Activated CD4-positive, alpha-beta T cell treated with anti-CD3 and anti-CD28 coated beads, Interleukin-2, amount 10 ng/mL, durations not matched to agents 7 days and 5 days (primary cell): ENCODE results near the gene CCNY. TPM values are rescaled to one million over a fixed set of nuclear protein-coding genes. Genes with fewer than 3 reads are reported as not detected.

ENCODE experiments used
- CTCF ChIA-PET: fragments of 350-600 bp; sonication (Branson Sonifier 250); formaldehyde crosslinking; loops from one replicate; lab custom pipeline; 2021; ENCODE audit warnings: antibody characterized with exemption; lab: Charles Lee
- POLR2A ChIA-PET: fragments of 350-600 bp; sonication (Branson Sonifier 250); formaldehyde crosslinking; loops from one replicate; lab custom pipeline; 2021; ENCODE audit warnings: antibody characterized with exemption; lab: Charles Lee
- DNase-seq: peaks from one replicate; pipeline ENCODE4 v3.0.0-alpha.2; 2020
- H3K27ac Mint-ChIP-seq: one replicate; pipeline ENCODE4 v1.8.0; 2021; ENCODE audit warnings: mild to moderate bottlenecking, moderate library complexity, mixed read lengths
- H3K27me3 Mint-ChIP-seq: one replicate; pipeline ENCODE4 v1.8.0; 2021; ENCODE audit warnings: mixed read lengths
- H3K36me3 Mint-ChIP-seq: one replicate; pipeline ENCODE4 v1.8.0; 2021; ENCODE audit warnings: low read depth, mixed read lengths
- H3K4me1 Mint-ChIP-seq: one replicate; pipeline ENCODE4 v1.8.0; 2021; ENCODE audit warnings: mixed read lengths
- H3K4me3 Mint-ChIP-seq: one replicate; pipeline ENCODE4 v1.8.0; 2021; ENCODE audit warnings: mild to moderate bottlenecking, moderate library complexity, mixed read lengths
- H3K9me3 Mint-ChIP-seq: one replicate; pipeline ENCODE4 v1.8.0; 2021; ENCODE audit warnings: mixed read lengths
- total RNA-seq, 2 experiments: library from RNA; stranded (reverse); gene quantifications; one replicate each; pipeline ENCODE4 v1.2.3, GENCODE V29; 2021

CCNY gene
- total RNA-seq, 2 experiments from 2014 or later: 67.4 to 76.4 TPM

DNA sequence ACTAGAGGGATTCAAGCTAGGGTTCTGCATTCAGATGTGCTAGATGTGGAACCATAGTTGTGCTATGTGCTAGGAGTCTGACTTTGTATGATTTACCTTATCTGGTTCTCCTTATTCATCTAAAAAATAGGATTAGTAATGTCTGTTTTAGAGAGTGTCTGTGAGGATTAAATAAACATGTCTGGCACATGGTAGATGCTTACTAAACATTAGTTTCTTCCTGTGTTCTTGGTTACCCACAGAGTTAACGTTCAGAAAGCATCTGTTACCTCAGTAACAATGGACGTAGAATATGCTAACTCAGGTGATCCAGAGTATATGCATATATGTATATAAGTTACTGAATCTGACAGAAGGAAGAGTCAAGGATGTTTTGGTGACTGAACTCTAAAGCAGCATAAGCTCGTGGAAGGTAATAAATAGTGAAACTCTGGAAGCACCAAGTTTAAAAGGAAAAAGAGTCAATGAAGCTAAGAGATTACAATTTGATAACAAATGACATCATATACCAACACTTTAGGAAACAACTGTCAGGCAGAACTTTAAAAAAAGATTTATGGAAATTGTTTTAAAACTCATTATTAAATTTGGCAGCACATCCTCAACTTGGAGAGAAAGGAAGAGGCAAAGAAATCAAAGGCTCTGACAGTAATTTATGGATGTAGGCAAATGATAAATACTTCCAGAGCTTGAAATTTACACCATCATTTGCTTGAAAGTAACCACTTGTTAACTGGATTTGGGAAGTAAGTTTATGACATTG is 127.0 kb downstream of the CCNY start:
- Mint-ChIP-seq H3K27ac (peak overlapping the region; percentile 70), H3K27me3 (no peaks in the 10 kb centered on the region), H3K4me3 (peak overlapping the region; percentile 14), H3K36me3 (peaks cover 3% of the 10 kb centered on the region), H3K9me3 (peaks cover 3% of the 10 kb centered on the region), H3K4me1 (no peaks in the 10 kb centered on the region)
- ChIA-PET POLR2A (no interaction called here), CTCF (interaction anchor here (0.6 kb wide), 1 partner anchor 82 kb away, joined by 3 read pairs; no protein-coding TSS in a partner anchor)
- DNase-seq: no peak

DNA sequence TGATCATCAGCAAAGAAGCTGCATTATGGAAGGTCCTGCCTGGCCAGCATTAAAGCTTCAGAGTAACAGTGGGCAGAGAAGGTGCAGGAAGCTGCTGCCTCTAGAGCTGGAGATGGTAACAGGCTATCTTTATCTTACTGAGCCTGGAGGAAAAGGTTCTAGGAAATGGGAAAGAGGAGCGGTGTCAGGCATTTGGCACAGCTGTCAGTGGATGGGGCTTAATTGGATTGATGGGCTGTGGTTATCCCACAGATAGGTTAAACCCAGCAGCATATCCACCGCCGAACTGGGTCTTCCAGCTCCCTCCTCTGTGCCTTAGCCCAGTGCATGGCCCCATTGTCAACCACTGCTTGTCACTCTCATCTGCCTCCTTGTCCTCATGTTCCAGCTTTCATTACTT is 127.6 kb downstream of the CCNY start:
- no peak for DNase-seq
- H3K4me3 Mint-ChIP-seq: no peak overlapping the region
- CTCF ChIA-PET: interaction anchor here (0.6 kb wide), 1 partner anchor 82 kb away, joined by 3 read pairs; no protein-coding TSS in a partner anchor
- POLR2A ChIA-PET: no interaction called here
- H3K27me3 Mint-ChIP-seq: no peaks in the 10 kb centered on the region
- peaks cover 3% of the 10 kb centered on the region for H3K9me3 Mint-ChIP-seq
- peaks cover 1% of the 10 kb centered on the region for H3K4me1 Mint-ChIP-seq
- H3K27ac Mint-ChIP-seq: no peak overlapping the region
- H3K36me3 Mint-ChIP-seq: peaks cover 3% of the 10 kb centered on the region

DNA sequence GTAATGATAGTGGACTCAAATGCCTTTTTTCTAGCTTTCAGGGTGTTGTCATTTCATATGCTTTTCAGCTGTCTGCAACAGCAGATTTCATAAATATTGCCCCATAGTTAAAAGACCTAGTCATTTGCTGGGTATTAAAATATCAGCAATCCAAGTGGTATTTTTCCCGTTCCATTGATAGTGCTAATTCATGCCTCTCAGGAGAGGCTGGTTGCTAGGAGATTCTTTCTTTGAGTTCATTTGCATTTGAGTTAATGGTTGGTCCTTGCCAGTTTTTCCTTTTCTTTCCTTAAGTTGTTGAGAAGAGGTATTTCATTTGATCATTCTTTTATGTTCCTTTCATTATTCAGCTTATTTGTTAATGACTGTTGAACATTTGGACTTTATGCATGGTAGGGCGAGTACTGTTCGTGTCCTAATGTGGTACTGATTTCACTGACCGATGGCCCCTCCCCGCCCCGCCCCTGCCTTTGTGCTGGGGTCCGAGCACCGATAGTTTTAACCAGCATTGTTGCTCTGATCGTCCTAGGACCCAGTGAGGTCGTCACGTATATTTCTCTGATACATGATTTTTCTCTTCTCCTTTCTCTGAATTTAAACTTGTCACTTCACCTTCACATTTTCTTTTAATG is 128.6 kb downstream of the CCNY start:
- no peak for DNase-seq
- H3K36me3 Mint-ChIP-seq: peaks cover 3% of the 10 kb centered on the region
- peaks cover 5% of the 10 kb centered on the region for H3K4me1 Mint-ChIP-seq
- no peak overlapping the region for H3K4me3 Mint-ChIP-seq
- no peak overlapping the region for H3K27ac Mint-ChIP-seq
- ChIA-PET POLR2A (no interaction called here), CTCF (interaction anchor here (0.7 kb wide), 1 partner anchor 47 kb away, joined by 6 read pairs; no protein-coding TSS in a partner anchor)
- no peaks in the 10 kb centered on the region for H3K27me3 Mint-ChIP-seq
- peaks cover 3% of the 10 kb centered on the region for H3K9me3 Mint-ChIP-seq

DNA sequence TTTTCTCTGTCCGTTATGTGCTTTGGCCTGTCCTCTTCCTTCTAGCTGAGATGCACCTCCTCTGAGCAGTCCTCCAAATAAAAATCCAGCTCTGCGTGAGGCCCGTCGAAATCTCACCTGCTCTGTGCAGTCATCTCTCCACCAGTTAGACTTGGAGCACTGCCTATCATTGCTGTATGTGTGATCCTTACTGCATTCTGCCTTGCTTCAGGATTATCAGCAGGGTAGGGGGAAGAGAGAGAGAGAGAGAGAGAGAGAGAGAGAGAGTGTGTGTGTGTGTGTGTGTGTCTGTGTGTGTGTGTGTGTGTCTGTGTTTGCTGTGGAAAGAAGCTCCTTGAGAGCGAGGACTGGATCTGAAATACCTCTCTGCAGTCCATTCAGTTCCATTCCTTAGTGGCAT is 129.4 kb downstream of the CCNY start:
- POLR2A ChIA-PET: no interaction called here
- no peak overlapping the region for H3K4me3 Mint-ChIP-seq

DNA sequence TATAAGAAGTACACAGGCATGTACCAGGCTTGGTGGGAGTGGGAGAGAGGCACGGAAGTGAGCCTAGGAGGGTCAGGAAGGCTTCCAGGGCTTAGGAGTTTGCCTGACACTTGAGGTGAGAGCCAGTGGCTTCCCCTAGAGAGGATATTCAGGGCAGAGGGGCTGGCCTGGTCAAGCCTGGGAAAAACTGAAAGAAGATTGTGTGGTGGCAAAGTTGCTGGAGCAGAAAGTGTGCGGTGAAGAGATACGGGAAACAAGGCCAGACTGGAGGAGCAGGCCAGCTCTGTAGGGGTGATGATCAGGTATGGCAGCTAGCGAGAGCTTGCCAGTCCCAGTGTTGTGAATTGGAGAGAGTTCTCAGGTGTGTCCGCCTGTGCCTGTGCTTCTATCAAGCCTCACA is 129.9 kb downstream of the CCNY start:
- no peak for DNase-seq
- Mint-ChIP-seq H3K27me3 (no peaks in the 10 kb centered on the region), H3K4me1 (peaks cover 12% of the 10 kb centered on the region), H3K36me3 (peaks cover 1% of the 10 kb centered on the region), H3K27ac (no peak overlapping the region), H3K4me3 (no peak overlapping the region), H3K9me3 (peaks cover under 1% of the 10 kb centered on the region)
- ChIA-PET CTCF (no interaction called here), POLR2A (no interaction called here)

More for the DNA sequence above, 129.4 kb downstream of the CCNY start:
- DNase-seq: no peak
- H3K27me3 Mint-ChIP-seq: no peaks in the 10 kb centered on the region
- CTCF ChIA-PET: interaction anchor here (0.7 kb wide), 1 partner anchor 48 kb away, joined by 6 read pairs; no protein-coding TSS in a partner anchor
- peaks cover 3% of the 10 kb centered on the region for H3K9me3 Mint-ChIP-seq
- H3K4me1 Mint-ChIP-seq: peaks cover 11% of the 10 kb centered on the region
- H3K36me3 Mint-ChIP-seq: peaks cover 3% of the 10 kb centered on the region
- H3K27ac Mint-ChIP-seq: no peak overlapping the region

DNA sequence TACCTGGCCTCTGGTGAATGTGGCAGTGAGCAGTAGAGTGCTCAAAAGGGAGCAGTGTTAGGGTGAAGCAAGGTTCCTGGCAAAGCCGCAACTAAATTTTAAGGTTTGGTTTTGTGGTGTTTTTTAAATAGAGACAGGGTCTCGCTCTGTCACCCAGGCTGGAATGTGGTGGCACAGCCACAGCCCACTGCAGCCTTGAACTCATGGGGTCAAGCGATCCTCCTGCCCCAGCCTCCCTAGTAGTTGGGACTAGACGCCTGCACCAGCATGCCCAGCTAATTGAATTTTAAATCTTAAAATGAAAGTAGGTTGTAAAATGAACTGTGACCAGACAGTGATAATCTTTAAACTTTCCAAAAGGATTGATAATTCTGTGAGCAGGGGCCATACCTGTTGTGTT is 130.4 kb downstream of the CCNY start:
- H3K27me3 Mint-ChIP-seq: no peaks in the 10 kb centered on the region
- ChIA-PET POLR2A (no interaction called here), CTCF (no interaction called here)
- H3K9me3 Mint-ChIP-seq: no peaks in the 10 kb centered on the region
- H3K4me3 Mint-ChIP-seq: no peak overlapping the region
- DNase-seq: no peak
- H3K4me1 Mint-ChIP-seq: peaks cover 12% of the 10 kb centered on the region
- no peak overlapping the region for H3K27ac Mint-ChIP-seq
- H3K36me3 Mint-ChIP-seq: no peaks in the 10 kb centered on the region

DNA sequence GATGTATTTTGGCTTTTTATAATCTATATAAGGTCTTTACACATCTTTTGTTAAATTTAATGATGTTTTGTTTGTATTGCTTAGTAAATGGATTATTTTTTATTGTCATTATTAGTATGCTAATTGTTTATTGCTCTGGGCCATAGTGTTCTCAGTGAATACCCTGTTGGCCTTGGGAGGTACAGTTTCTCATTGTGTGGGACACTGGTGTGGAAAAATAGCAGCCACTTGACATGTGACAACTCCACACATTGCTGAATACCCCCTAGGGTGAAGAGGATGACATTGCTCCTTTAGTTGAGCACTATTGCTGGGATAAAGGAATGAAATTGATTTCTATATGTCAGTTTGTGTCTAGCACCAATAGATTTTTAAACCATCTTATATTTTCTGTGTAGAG is 130.9 kb downstream of the CCNY start:
- DNase-seq: no peak
- ChIA-PET POLR2A (no interaction called here), CTCF (no interaction called here)
- H3K9me3 Mint-ChIP-seq: no peaks in the 10 kb centered on the region
- no peaks in the 10 kb centered on the region for H3K36me3 Mint-ChIP-seq
- no peak overlapping the region for H3K27ac Mint-ChIP-seq
- no peaks in the 10 kb centered on the region for H3K27me3 Mint-ChIP-seq
- peaks cover 12% of the 10 kb centered on the region for H3K4me1 Mint-ChIP-seq
- no peak overlapping the region for H3K4me3 Mint-ChIP-seq

DNA sequence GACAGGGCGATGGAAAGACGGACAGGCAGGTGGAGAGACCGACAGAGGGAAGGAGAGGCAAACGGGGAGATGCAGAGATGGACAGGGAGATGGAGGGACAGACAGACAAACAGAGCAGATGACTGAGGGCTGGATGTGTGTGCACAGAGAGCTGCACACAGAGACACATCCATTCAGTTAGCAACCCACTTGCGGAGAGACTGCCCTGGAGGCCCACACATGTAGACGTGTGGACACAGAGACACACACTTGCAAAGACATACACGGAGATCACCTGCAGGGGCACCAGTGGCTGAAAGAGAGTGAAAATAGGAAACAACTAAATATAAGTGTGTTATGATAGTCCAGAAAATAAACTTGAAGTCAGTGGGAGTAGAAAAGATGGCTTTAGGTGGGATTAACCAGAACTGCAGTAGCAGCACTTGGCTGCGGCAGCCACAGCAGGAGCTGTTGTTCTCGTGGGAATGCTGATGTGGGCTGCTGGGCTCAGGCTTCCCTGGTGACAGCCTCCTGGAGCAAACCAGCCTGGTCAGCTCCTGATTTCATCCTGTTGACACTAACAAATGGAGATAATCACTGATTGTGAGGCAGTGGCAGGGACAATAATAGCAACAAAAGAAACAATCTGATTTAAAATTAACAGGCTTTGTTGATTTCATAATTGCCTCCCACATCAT is 134.1 kb downstream of the CCNY start:
- no peak overlapping the region for H3K27ac Mint-ChIP-seq
- no peak for DNase-seq
- peaks cover 4% of the 10 kb centered on the region for H3K9me3 Mint-ChIP-seq
- no peaks in the 10 kb centered on the region for H3K27me3 Mint-ChIP-seq
- H3K36me3 Mint-ChIP-seq: peaks cover 4% of the 10 kb centered on the region
- ChIA-PET POLR2A (no interaction called here), CTCF (no interaction called here)
- no peak overlapping the region for H3K4me3 Mint-ChIP-seq
- H3K4me1 Mint-ChIP-seq: peaks cover 12% of the 10 kb centered on the region

DNA sequence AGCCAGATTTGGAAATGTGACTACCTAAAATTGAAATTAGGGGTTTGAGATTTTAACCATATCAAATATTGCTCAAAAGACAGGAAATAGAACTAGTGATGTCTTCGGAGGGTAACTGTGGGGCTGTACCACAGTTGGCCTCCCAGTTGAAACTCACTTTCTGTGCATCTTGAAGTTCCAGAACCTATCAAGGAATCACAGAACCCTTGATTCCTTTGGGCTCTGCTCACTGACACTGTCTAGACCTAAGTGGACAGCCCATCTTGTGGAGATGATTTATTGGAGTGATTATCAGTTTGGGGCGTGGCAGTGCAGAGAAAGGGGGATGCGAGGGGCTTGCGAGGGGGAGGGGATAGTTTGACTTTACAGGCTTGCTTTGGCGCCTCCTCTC is 134.6 kb downstream of the CCNY start:
- Mint-ChIP-seq H3K9me3 (peaks cover 4% of the 10 kb centered on the region), H3K4me1 (peaks cover 12% of the 10 kb centered on the region), H3K36me3 (peaks cover 4% of the 10 kb centered on the region), H3K4me3 (no peak overlapping the region), H3K27me3 (no peaks in the 10 kb centered on the region), H3K27ac (no peak overlapping the region)
- DNase-seq: no peak
- POLR2A ChIA-PET: no interaction called here
- CTCF ChIA-PET: interaction anchor here (0.7 kb wide), 1 partner anchor 32 kb away, joined by 3 read pairs; no protein-coding TSS in a partner anchor

DNA sequence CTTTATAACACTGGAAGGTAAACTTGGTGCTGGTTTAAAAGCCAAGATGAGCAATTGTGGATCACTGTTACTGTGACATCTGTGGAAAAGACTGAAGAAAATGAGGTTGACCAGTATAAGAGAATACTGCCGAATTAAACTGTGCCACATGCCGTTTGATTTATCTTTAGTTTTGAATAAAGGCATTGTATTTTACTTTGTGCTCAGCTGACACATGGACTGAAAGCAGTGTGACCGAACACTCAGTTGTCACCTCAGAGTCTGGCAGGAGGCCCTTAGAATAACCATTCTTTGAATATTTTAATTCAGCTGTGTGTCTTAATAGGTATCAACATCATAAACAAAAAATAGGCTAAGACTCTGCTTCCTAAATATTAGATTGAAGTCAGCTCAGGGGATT is 135.1 kb downstream of the CCNY start:
- H3K27me3 Mint-ChIP-seq: no peaks in the 10 kb centered on the region
- H3K27ac Mint-ChIP-seq: no peak overlapping the region
- POLR2A ChIA-PET: no interaction called here
- no peak overlapping the region for H3K4me3 Mint-ChIP-seq
- H3K36me3 Mint-ChIP-seq: peaks cover 4% of the 10 kb centered on the region
- CTCF ChIA-PET: interaction anchor here (0.7 kb wide), 1 partner anchor 32 kb away, joined by 3 read pairs; no protein-coding TSS in a partner anchor
- DNase-seq: no peak
- peaks cover 8% of the 10 kb centered on the region for H3K9me3 Mint-ChIP-seq
- H3K4me1 Mint-ChIP-seq: peaks cover 12% of the 10 kb centered on the region

DNA sequence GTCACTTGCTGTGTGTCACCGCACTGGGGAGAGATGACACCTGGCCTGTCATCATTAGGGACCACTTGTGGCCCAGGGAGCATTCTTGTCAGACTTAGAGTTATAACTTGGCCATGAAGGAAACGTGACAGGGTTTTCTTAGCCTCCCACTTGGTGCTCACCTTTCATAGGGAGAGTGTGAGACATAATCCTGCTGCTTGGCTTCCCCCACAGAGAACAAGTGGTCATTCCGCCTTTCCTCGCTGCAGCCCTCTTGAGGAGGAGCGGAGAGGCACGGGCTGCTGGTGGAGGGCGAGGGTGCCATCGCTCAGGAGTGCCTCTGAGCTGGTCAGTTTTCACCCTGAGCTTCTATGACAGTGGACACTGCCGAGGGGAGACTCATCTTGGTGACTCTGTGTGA is 143.8 kb downstream of the CCNY start:
- Mint-ChIP-seq H3K4me3 (no peak overlapping the region), H3K9me3 (peaks cover 3% of the 10 kb centered on the region), H3K4me1 (no peaks in the 10 kb centered on the region), H3K36me3 (peaks cover 6% of the 10 kb centered on the region), H3K27ac (no peak overlapping the region), H3K27me3 (no peaks in the 10 kb centered on the region)
- no peak for DNase-seq
- POLR2A ChIA-PET: no interaction called here
- CTCF ChIA-PET: no interaction called here

DNA sequence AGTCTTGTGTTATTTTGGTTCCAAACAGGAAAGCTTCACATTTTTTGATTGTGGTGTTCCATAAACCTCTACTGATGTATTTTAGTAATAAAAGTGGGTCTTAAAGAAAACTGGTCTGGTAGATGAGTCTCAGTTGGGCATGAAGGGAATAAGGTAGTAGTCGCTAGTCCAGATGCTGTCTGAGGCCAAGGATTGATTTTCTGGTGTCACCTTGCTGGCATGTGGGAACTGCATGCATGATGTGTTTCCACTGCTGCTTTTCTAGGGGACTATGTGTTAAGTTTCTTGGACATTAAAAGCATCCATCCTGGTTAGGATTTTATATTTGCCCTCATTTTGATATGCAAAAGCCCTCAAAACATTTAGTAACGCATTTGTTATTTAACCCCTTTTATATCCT is 145.1 kb downstream of the CCNY start:
- Mint-ChIP-seq H3K4me3 (no peak overlapping the region), H3K36me3 (peaks cover 11% of the 10 kb centered on the region), H3K27ac (no peak overlapping the region), H3K4me1 (no peaks in the 10 kb centered on the region), H3K27me3 (no peaks in the 10 kb centered on the region), H3K9me3 (no peaks in the 10 kb centered on the region)
- ChIA-PET CTCF (no interaction called here), POLR2A (no interaction called here)
- DNase-seq: no peak
